AG04449 (cell line): Measurements from ENCODE around the gene TAPT1.
"Not testable (repeated sequence)": the region's sequence is repeated elsewhere in the genome, so short reads cannot be mapped to it uniquely, and the experiment has no call there.

ENCODE experiments used
- CTCF ChIA-PET: fragments of 350-600 bp; formaldehyde crosslinking; extraction: SDS; loops from one replicate; lab custom pipeline; 2021; ENCODE audit warnings: antibody characterized with exemption; lab: Yijun Ruan, JAX
- POLR2A ChIA-PET: fragments of 400-600, 350-600 bp; formaldehyde crosslinking; extraction: SDS; loops from one replicate; lab custom pipeline; 2020; ENCODE audit warnings: antibody characterized with exemption, inconsistent platforms; lab: Yijun Ruan, JAX
- DNase-seq: peaks from one replicate; pipeline ENCODE4 v3.0.0-alpha.2; 2010; ENCODE audit warnings: low read depth, low spot score
- H3K4me3 ChIP-seq: 2 replicates; pipeline ENCODE4 v1.5.1; 2011; ENCODE audit warnings: low read depth, mild to moderate bottlenecking, control low read depth, low read length
- TF ChIP-seq, protein P1 (sequence below): IDR thresholded peaks from one replicate; pipeline ENCODE4 v1.5.1; 2011; ENCODE audit warnings: mild to moderate bottlenecking, moderate library complexity, low read length, control low read depth, inconsistent platforms; ENCODE audit not compliant: insufficient read depth; ENCODE audit errors: missing control alignments

The TAPT1 gene

DNA sequence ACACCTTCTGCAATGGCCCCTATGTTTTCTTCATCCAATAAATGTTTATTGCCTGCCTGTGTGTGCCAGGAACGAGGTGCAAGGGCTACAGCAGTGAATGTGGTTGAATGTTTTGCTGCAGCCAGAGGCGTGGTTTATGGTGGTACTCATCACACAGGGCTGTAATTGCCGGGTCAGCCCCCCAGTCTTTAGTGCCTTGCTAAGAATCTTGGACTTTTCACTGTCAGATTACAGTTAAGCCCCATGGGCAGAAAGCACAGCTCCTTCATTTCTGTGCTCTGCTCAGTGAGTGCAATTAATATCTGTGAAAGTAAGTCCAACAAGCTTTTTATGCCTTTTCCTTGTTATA is 67.8 kb downstream of the TAPT1 start:
- CTCF ChIA-PET = interaction anchor here (1.7 to 2.3 kb wide), 2 partner anchors 10 to 12 kb away, joined by 4 to 5 read pairs; no protein-coding TSS in a partner anchor
- no peak for DNase-seq
- TF ChIP-seq, protein P1, sequence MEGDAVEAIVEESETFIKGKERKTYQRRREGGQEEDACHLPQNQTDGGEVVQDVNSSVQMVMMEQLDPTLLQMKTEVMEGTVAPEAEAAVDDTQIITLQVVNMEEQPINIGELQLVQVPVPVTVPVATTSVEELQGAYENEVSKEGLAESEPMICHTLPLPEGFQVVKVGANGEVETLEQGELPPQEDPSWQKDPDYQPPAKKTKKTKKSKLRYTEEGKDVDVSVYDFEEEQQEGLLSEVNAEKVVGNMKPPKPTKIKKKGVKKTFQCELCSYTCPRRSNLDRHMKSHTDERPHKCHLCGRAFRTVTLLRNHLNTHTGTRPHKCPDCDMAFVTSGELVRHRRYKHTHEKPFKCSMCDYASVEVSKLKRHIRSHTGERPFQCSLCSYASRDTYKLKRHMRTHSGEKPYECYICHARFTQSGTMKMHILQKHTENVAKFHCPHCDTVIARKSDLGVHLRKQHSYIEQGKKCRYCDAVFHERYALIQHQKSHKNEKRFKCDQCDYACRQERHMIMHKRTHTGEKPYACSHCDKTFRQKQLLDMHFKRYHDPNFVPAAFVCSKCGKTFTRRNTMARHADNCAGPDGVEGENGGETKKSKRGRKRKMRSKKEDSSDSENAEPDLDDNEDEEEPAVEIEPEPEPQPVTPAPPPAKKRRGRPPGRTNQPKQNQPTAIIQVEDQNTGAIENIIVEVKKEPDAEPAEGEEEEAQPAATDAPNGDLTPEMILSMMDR = no peak
- POLR2A ChIA-PET = no interaction called here
- no peak overlapping the region for H3K4me3 ChIP-seq

DNA sequence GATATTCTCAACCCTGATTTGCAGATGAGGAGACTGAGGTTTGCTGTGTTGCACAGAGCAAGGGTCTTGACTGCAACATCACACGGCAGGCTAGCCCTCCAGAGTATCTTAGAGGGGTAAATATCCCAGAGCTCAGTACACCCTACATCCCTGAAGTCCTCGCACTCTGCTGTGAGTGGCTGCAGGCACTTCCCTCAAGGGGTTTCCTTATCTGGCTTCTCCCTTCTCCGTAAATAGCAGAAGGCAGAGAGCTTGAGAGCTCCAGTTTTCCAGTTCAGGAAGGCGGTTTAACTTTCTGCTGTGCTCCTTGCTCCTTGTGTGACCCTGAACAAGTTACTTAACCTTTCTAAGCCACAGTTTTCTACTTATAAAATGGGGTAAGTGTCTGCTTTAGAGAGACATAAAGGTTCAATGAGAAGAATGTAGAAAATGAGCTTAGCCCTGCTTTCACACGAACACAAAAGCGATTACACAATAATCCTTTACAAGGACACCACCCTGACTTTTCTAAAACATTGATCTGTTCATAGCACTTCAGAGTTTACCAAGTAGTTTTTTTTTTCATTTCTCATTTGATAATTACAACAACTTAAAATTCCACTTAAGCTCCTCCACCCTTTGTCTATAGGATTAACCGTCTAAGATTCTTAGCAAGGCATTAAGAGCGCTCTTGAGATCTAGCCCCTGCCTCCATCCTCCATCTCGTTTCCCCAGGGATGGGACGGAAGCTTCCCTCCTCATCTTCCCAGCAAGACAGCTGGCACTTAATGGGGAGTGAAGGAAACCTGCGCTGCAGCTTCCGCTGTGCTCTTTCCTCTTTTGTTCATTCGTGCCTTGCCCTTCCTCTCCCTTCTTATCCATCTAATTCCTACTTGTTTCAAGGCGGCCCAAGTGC is 68.4 kb downstream of the TAPT1 start:
- no peak overlapping the region for H3K4me3 ChIP-seq
- TF ChIP-seq, protein P1 = no peak
- CTCF ChIA-PET = interaction anchor here (1.7 to 2.3 kb wide), 2 partner anchors 11 to 13 kb away, joined by 4 to 5 read pairs; no protein-coding TSS in a partner anchor
- POLR2A ChIA-PET = no interaction called here
- no peak for DNase-seq

DNA sequence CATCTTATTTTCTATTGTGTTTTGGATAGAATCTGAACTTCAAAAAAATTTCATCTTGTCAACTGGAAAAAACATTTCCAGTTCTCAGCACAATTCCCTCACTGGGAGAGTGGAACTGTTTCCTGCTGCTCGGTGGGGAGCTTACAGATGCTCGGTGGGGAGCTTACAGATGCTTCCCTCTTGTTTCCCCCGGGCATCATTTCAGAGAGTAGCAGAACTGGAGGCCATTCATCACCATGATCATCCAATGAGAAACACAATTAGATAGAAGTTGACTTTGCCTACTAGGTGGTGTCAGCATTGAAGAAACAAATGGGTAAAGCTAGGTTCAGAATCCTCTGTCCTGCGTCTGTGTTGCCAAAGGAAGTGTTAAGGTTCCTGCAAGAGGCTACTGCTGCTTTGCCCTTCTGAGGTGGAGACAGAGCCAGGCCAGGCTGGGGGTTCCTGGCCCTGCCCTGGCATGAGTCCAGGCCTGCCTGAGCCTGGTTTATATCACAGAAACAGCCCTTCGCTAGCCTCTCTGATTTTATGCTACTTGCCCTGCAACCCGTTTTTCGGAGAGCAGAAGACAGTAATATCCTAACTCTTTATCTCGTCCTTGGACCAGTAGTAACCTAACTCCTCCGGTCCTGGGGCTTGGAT is 70.6 kb downstream of the TAPT1 start:
- ChIA-PET POLR2A (no interaction called here), CTCF (interaction anchor here (0.8 kb wide), 1 partner anchor 15 kb away, joined by 3 read pairs; no protein-coding TSS in a partner anchor)
- H3K4me3 ChIP-seq = no peak overlapping the region
- DNase-seq = no peak
- TF ChIP-seq, protein P1 = no peak

DNA sequence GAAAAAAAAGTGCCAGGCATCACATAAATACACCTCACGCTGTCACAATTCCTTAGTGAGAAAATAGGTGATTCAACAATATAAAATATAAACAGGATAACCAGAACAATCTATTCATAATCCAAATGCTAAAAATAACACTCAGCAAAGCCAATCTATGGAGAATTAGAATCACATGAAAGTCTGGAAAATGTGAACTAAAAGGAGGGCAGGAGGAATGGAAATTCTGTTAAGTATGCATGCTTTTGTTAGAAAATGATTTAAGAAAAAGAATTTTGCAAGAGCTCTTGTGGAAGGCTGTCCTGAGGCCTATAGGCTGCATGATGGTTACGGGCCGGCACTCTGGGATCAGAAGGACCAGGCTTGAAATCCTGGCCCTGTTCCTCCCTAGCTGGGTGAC is 71.8 kb downstream of the TAPT1 start:
- ChIA-PET POLR2A (no interaction called here), CTCF (interaction anchor here (1.1 kb wide), 1 partner anchor 110 kb away, joined by 4 read pairs; no protein-coding TSS in a partner anchor)
- TF ChIP-seq, protein P1 = no peak
- no peak overlapping the region for H3K4me3 ChIP-seq
- no peak for DNase-seq

DNA sequence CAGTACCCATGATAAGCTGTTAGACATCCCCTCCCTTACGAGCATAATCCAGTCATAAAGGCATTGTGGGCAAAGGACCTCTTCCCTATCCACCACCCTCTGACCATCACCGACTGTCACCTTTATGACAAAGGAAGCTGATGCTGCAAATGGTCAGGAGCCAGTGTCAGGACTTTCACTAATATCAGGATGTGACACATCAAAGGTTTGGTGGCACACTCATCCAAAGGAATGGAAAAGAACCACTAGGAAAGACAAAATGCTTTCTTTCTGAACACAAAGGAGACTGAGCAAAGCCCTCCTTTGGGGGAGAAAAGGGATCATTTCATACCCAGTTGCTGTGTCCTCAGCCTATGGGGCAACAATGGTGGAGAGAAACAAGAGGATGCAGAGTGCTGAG is 75.6 kb downstream of the TAPT1 start:
- TF ChIP-seq, protein P1 = no peak
- ChIA-PET POLR2A (no interaction called here), CTCF (interaction anchor here (0.6 kb wide), 1 partner anchor 46 kb away, joined by 3 read pairs; no protein-coding TSS in a partner anchor)
- H3K4me3 ChIP-seq = no peak overlapping the region
- no peak for DNase-seq

DNA sequence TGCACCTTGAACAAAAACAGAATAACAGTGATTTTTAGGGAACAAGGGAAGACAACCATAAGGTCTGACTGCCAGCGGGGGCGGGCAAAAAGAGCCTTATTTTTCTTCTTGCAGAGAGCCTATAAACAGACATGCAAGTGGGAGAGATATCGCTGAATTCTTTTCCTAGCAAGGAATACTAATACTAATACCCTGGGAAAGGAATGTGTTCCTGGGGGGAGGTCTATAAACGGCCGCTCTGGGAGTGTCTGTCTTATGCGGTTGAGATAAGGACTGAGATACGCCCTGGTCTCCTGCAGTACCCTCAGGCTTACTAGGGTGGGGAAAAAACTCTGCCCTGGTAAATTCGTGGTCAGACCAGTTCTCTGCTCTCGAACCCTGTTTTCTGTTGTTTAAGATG is 81.4 kb downstream of the TAPT1 start:
- POLR2A ChIA-PET, CTCF ChIA-PET: not testable (repeated sequence)

More for the DNA sequence above, 81.4 kb downstream of the TAPT1 start:
- not testable (repeated sequence) for H3K4me3 ChIP-seq, DNase-seq
